Transverse colon (tissue), 4 donors: ENCODE results near the gene PAQR4. TPM values are rescaled to one million over a fixed set of nuclear protein-coding genes. Genes with fewer than 3 reads are reported as not detected.
A peak's percentile ranks its signal among the peaks of the same experiment; 100 is the strongest.

ENCODE experiments used
- DNase-seq: peaks from one replicate; pipeline ENCODE4 v3.0.0-alpha.2; 2019
- H3K27ac ChIP-seq, 4 donors: fragments of 200-600 bp; sonication (generic); 2 replicates each; pipeline ENCODE4 v1.5.1; 2016 to 2018; ENCODE audit warnings: inconsistent platforms in 4 of 4
- H3K27me3 ChIP-seq: fragments of 200-600 bp; sonication (generic); 2 replicates; pipeline ENCODE4 v1.5.1; 2017; ENCODE audit warnings: inconsistent platforms
- H3K36me3 ChIP-seq, 4 donors: fragments of 200-600 bp; sonication (generic); 2 replicates each; pipeline ENCODE4 v1.5.1; 2017 to 2019; ENCODE audit warnings: inconsistent platforms in 4 of 4
- H3K4me1 ChIP-seq, 4 donors: fragments of 200-600 bp; sonication (generic); 2 replicates each; pipeline ENCODE4 v1.5.1; 2017 to 2020; ENCODE audit warnings: inconsistent platforms in 4 of 4
- H3K4me3 ChIP-seq, 4 donors: fragments of 200-600 bp; sonication (generic); 1 replicate in 1 of 4; 2 replicates in 3 of 4; pipeline versions ENCODE4 v1.5.1 to v1.6.1; 2017 to 2019; ENCODE audit warnings: inconsistent platforms in 4 of 4
- H3K9me3 ChIP-seq, 2 donors: fragments of 200-600 bp; sonication (generic); 2 replicates each; pipeline ENCODE4 v1.5.1; 2017 to 2019; ENCODE audit warnings: inconsistent platforms in 2 of 2
- EP300 ChIP-seq: sonication (generic); formaldehyde crosslinking; IDR thresholded peaks from one replicate; pipeline ENCODE4 v1.6.1; 2017; ENCODE audit warnings: antibody characterized with exemption, low read depth
- POLR2A ChIP-seq: fragments of 450-650 bp; IDR thresholded peaks from one replicate; pipeline ENCODE4 v1.6.1; 2016; ENCODE audit warnings: antibody characterized with exemption, mild to moderate bottlenecking, moderate library complexity
- POLR2AphosphoS5 ChIP-seq, 3 donors: sonication (generic); formaldehyde crosslinking; IDR thresholded peaks; one replicate each; pipeline ENCODE4 v1.6.1; 2016; ENCODE audit warnings: antibody characterized with exemption in 3 of 3
- WGBS, 2 donors: methylation state at CpG; one replicate each; pipeline ENCODE4 v1.1.5; 2018; ENCODE audit warnings: low coverage in 1 of 2; 5-methylcytosine and 5-hydroxymethylcytosine counted together
- in situ Hi-C, 4 donors: fragments of 200-750 bp; cut with MboI; loops; one replicate each; pipeline versions ENCODE4 v1.15.0 to v1.15.1; 2017; ENCODE audit warnings: low sequenced_read_pairs in 3 of 4, low pct_ligation_motif_present in 1 of 4, low pct_unique_long_range_greater_than_20kb in 1 of 4
- intact Hi-C: fragments of 100-400 bp; cut with DNase I; formaldehyde crosslinking; loops from one replicate; pipeline ENCODE4 v1.15.1; 2023; ENCODE audit warnings: low total_unique reads
- total RNA-seq, 4 donors: library from RNA; depleted of rRNA; stranded (reverse); fragments of >200 nt; gene quantifications; one replicate each; pipeline ENCODE4 v1.1.0, GENCODE V29; 2016
- TF ChIP-seq, protein P1 (sequence below), 5 experiments: fragments of 200-600 bp in 3 of 5; fragments of 450-650 bp in 2 of 5; sonication (generic) in 3 of 5; IDR thresholded peaks; 1 replicate in 2 of 5; 2 replicates in 3 of 5; pipeline ENCODE4 v1.5.1; 2016 to 2017; ENCODE audit warnings: antibody characterized with exemption in 5 of 5, inconsistent platforms in 3 of 5, mild to moderate bottlenecking in 2 of 5, moderate library complexity in 1 of 5

Gene PAQR4
- total RNA-seq, 4 donors from 2014 or later: 3.0 to 5.9 (median 4.4) TPM; not detected in 1

DNA sequence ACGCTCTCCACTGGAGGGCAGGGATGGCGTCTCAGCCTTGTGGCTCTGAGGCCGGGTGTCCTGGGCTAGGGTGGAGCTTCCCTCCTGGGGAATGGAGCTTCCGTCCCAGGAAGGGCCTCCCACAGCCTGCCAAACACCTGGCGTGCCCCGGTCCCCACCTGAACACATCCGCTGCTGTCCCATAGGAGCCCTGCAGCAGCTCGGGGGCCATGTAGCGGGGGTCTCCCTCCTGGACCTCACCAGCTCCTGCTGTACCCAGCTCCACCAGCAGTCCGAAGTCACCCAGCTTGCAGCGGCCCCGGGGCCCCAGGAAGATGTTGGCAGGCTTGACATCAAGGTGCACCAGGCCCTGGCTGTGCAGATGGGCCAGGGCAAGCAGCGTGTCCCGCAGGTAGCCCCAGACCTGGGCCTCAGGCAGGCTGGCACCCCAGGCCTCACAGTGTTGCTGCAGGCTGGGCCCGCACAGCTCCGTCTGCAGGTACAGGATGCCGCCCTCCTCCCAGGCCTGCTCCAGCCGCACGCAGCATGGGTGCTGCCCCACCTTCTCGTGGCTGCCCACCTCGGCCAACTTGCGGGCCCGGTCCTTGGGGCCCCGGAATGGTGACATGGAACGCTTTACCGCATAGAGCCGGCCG lies 6.1 kb downstream of the PAQR4 start:
- Histone ChIP-seq H3K9me3 (no peaks in the 10 kb centered on the region), H3K4me1 (peaks cover 5 to 25% (median 16%) of the 10 kb centered on the region in 4 donors), H3K27me3 (peaks cover 8% of the 10 kb centered on the region), H3K36me3 (no peaks in the 10 kb centered on the region), H3K27ac (no peak overlapping the region), H3K4me3 (no peak overlapping the region)
- WGBS, 2 donors: 94% methylated on average over 25 of the region's 28 CpGs; no CpG with 5 or more reads in 1 of the 2 donors
- no peak for DNase-seq
- in situ Hi-C loops (no loop called here), intact Hi-C loops (no loop called here)
- TF ChIP-seq POLR2AphosphoS5 (IDR thresholded peaks at IDR 0.05) (no peak), EP300 (no peak), POLR2A (no peak)
- TF ChIP-seq, protein P1, sequence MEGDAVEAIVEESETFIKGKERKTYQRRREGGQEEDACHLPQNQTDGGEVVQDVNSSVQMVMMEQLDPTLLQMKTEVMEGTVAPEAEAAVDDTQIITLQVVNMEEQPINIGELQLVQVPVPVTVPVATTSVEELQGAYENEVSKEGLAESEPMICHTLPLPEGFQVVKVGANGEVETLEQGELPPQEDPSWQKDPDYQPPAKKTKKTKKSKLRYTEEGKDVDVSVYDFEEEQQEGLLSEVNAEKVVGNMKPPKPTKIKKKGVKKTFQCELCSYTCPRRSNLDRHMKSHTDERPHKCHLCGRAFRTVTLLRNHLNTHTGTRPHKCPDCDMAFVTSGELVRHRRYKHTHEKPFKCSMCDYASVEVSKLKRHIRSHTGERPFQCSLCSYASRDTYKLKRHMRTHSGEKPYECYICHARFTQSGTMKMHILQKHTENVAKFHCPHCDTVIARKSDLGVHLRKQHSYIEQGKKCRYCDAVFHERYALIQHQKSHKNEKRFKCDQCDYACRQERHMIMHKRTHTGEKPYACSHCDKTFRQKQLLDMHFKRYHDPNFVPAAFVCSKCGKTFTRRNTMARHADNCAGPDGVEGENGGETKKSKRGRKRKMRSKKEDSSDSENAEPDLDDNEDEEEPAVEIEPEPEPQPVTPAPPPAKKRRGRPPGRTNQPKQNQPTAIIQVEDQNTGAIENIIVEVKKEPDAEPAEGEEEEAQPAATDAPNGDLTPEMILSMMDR (IDR thresholded peaks at IDR 0.05): no peak

GRCh38 chr16:2976201-2976600 lies 7.1 kb downstream of the PAQR4 start:
- 84% methylated on average over 7 of the region's 7 CpGs; no CpG with 5 or more reads in 1 of the 2 donors for WGBS, 2 donors
- Histone ChIP-seq H3K4me3 (no peak overlapping the region), H3K27me3 (peaks cover 8% of the 10 kb centered on the region), H3K4me1 (peaks cover 4 to 24% (median 18%) of the 10 kb centered on the region in 4 donors), H3K9me3 (no peaks in the 10 kb centered on the region), H3K27ac (no peak overlapping the region), H3K36me3 (no peaks in the 10 kb centered on the region)
- no peak for DNase-seq
- TF ChIP-seq, protein P1 (IDR thresholded peaks at IDR 0.05): no peak
- TF ChIP-seq EP300 (no peak), POLR2A (no peak), POLR2AphosphoS5 (IDR thresholded peaks at IDR 0.05) (no peak)
- intact Hi-C loops (no loop called here), in situ Hi-C loops (no loop called here)

DNA sequence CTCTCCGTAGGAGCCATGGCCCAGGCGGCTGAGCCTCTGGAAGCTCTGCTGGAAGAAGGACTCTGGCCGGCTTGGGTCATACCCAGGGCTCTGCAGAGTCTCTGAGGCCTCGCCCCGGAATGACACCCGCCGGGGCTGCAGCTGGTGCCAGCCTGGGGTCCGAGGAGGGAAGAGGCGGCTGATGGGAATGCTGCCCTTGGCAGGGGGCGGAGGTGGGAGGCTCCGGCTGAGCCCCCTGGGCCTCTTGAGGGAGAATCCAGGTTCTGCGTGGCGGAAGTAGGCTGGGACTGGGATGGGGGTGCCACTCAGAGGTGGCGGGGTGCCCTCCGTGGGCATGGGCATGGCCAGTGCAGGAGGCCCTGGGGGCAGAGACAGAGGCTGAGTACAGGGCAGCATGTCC lies 7.5 kb downstream of the PAQR4 start:
- no peak overlapping the region for H3K4me3 ChIP-seq
- H3K27ac ChIP-seq: no peak overlapping the region
- DNase-seq: no peak
- peaks cover 8% of the 10 kb centered on the region for H3K27me3 ChIP-seq
- whole genome bisulfite sequencing, 2 donors: 78% methylated on average over 15 of the region's 15 CpGs; no CpG with 5 or more reads in 1 of the 2 donors
- peaks cover 4 to 26% (median 20%) of the 10 kb centered on the region in 4 donors for H3K4me1 ChIP-seq
- TF ChIP-seq POLR2A: no peak
- TF ChIP-seq POLR2AphosphoS5 (IDR thresholded peaks at IDR 0.05): no peak
- TF ChIP-seq, protein P1 (IDR thresholded peaks at IDR 0.05): no peak
- no peak for TF ChIP-seq EP300
- no peaks in the 10 kb centered on the region for H3K9me3 ChIP-seq
- in situ Hi-C loops: no loop called here
- intact Hi-C loops: no loop called here
- H3K36me3 ChIP-seq: no peaks in the 10 kb centered on the region

GRCh38 chr16:2977440-2977839 lies 8.3 kb downstream of the PAQR4 start:
- intact Hi-C loops: no loop called here
- Histone ChIP-seq H3K27me3 (peaks cover 8% of the 10 kb centered on the region), H3K4me3 (no peak overlapping the region), H3K27ac (no peak overlapping the region), H3K9me3 (no peaks in the 10 kb centered on the region), H3K36me3 (no peaks in the 10 kb centered on the region), H3K4me1 (peaks cover 4 to 26% (median 20%) of the 10 kb centered on the region in 4 donors)
- DNase-seq: peak; percentile 52
- no peak for TF ChIP-seq POLR2AphosphoS5 (IDR thresholded peaks at IDR 0.05)
- no peak for TF ChIP-seq POLR2A
- TF ChIP-seq, protein P1 (IDR thresholded peaks at IDR 0.05): no peak
- TF ChIP-seq EP300: no peak
- WGBS, 2 donors: 46% methylated on average over 6 of the region's 6 CpGs; no CpG with 5 or more reads in 1 of the 2 donors
- in situ Hi-C loops: no loop called here
